DOHH2 (cell line): ENCODE data around the gene ANK3.

Experiments
- H3F3A ChIP-seq: fragments of 200-600 bp; sonication (generic), shearing (Covaris generic); 2 replicates; pipeline ENCODE4 v1.6.0; 2016; ENCODE audit warnings: antibody characterized with exemption, mild to moderate bottlenecking; ENCODE audit not compliant: control insufficient read depth, insufficient read depth
- H3K27ac ChIP-seq: fragments of 200-600 bp; sonication (generic); 2 replicates; pipeline ENCODE4 v1.5.1; 2014; ENCODE audit warnings: low read depth, mild to moderate bottlenecking, low read length, moderate library complexity
- H3K27me3 ChIP-seq: fragments of 200-600 bp; sonication (generic); 2 replicates; pipeline ENCODE4 v1.6.1; 2014; ENCODE audit warnings: mild to moderate bottlenecking, low read length, mixed read lengths; ENCODE audit not compliant: control insufficient read depth
- H3K36me3 ChIP-seq: fragments of 200-600 bp; sonication (generic); 2 replicates; pipeline ENCODE4 v1.6.1; 2014; ENCODE audit warnings: mild to moderate bottlenecking, low read length, moderate library complexity, mixed read lengths; ENCODE audit not compliant: control insufficient read depth
- H3K4me1 ChIP-seq: fragments of 200-600 bp; sonication (generic); 2 replicates; pipeline ENCODE4 v1.6.1; 2014; ENCODE audit warnings: mild to moderate bottlenecking, low read length, mixed read lengths; ENCODE audit not compliant: control insufficient read depth
- H3K4me2 ChIP-seq: fragments of 200-600 bp; sonication (generic); 2 replicates; pipeline ENCODE4 v1.6.0; 2014; ENCODE audit warnings: mild to moderate bottlenecking, low read length, moderate library complexity
- H3K4me3 ChIP-seq: fragments of 200-600 bp; sonication (generic); 2 replicates; pipeline ENCODE4 v1.5.1; 2014; ENCODE audit warnings: mild to moderate bottlenecking, low read length, mixed read lengths
- H3K79me2 ChIP-seq: fragments of 200-600 bp; sonication (generic); 2 replicates; pipeline ENCODE4 v1.6.1; 2014; ENCODE audit warnings: mild to moderate bottlenecking, low read length, mixed read lengths; ENCODE audit not compliant: control insufficient read depth
- H3K9me2 ChIP-seq: fragments of 200-600 bp; sonication (generic); replicated peaks from 2 replicates; pipeline ENCODE4 v1.6.1; 2014; ENCODE audit warnings: mild to moderate bottlenecking, low read length, mixed read lengths; ENCODE audit not compliant: control insufficient read depth
- H3K9me3 ChIP-seq: fragments of 200-600 bp; sonication (generic); 2 replicates; pipeline ENCODE4 v1.6.1; 2014; ENCODE audit warnings: antibody characterized with exemption, low read length, mixed read lengths; ENCODE audit not compliant: control insufficient read depth, insufficient read depth
- H4K20me1 ChIP-seq: fragments of 200-600 bp; sonication (generic); 2 replicates; pipeline ENCODE4 v1.6.0; 2014; ENCODE audit warnings: low read depth, mild to moderate bottlenecking, antibody characterized with exemption, low read length, moderate library complexity; ENCODE audit not compliant: control insufficient read depth, insufficient read depth
- CTCF ChIP-seq: fragments of 200-600 bp; sonication (generic); IDR thresholded peaks from one replicate; pipeline ENCODE4 v1.5.1; 2014; ENCODE audit warnings: antibody characterized with exemption, mild to moderate bottlenecking, low read depth, low read length; ENCODE audit not compliant: poor library complexity, severe bottlenecking
- EZH2phosphoT487 ChIP-seq: fragments of 200-600 bp; sonication (generic); IDR thresholded peaks from 2 replicates; pipeline ENCODE4 v1.6.1; 2017; ENCODE audit warnings: borderline replicate concordance, mild to moderate bottlenecking, antibody characterized with exemption, low read length, moderate library complexity, mixed read lengths

Gene ANK3

DNA sequence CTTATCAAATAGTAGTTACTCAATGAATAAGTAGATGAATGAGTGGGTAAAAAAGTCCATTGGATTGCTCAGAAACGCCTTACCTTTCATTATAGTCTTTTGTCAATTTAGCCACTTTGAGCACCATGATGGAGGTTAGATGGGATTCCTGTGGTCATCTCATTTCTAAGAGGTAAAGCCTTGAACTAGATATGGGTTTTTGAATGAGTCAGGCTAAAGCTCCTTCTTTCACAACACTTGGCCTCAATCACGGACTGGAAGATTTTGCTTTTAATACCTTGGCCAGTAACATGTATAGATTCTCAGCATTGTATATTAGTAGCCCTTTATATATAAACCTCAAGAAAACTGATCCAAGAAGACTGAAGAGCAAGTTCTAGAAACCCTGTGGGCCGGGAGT is 383.6 kb downstream of the ANK3 start:
- Histone ChIP-seq H3F3A (no peaks in the 10 kb centered on the region), H4K20me1 (no peaks in the 10 kb centered on the region), H3K27me3 (no peaks in the 10 kb centered on the region), H3K9me3 (no peaks in the 10 kb centered on the region), H3K4me1 (peaks cover 10% of the 10 kb centered on the region), H3K4me3 (no peak overlapping the region), H3K36me3 (no peaks in the 10 kb centered on the region), H3K79me2 (no peaks in the 10 kb centered on the region), H3K27ac (no peak overlapping the region), H3K9me2 (no peaks in the 10 kb centered on the region), H3K4me2 (no peak overlapping the region)
- TF ChIP-seq CTCF (no peak), EZH2phosphoT487 (no peak)

- TF ChIP-seq EZH2phosphoT487, result no peak
- TF ChIP-seq CTCF, result no peak
- Histone ChIP-seq H3K27me3 (no peaks in the 10 kb centered on the region), H3K9me2 (no peaks in the 10 kb centered on the region), H3K9me3 (no peaks in the 10 kb centered on the region), H3K4me3 (no peak overlapping the region), H3K27ac (no peak overlapping the region), H4K20me1 (no peaks in the 10 kb centered on the region), H3K4me2 (no peak overlapping the region), H3K36me3 (no peaks in the 10 kb centered on the region), H3K4me1 (no peaks in the 10 kb centered on the region), H3K79me2 (no peaks in the 10 kb centered on the region), H3F3A (no peaks in the 10 kb centered on the region)
These were observed 385.8 kb downstream of the ANK3 start for GRCh38 chr10:60003651-60004523.

GRCh38 chr10:60000747-60001146 is 388.9 kb downstream of the ANK3 start:
- H3K4me1 ChIP-seq, result no peaks in the 10 kb centered on the region
- TF ChIP-seq CTCF, result no peak
- TF ChIP-seq EZH2phosphoT487, result no peak
- H3F3A ChIP-seq, result no peaks in the 10 kb centered on the region
- no peaks in the 10 kb centered on the region for H3K36me3 ChIP-seq
- no peaks in the 10 kb centered on the region for H3K9me3 ChIP-seq
- H3K9me2 ChIP-seq, result no peaks in the 10 kb centered on the region
- H3K4me3 ChIP-seq, result no peak overlapping the region
- H3K79me2 ChIP-seq, result no peaks in the 10 kb centered on the region
- no peaks in the 10 kb centered on the region for H4K20me1 ChIP-seq
- H3K27me3 ChIP-seq, result no peaks in the 10 kb centered on the region
- no peak overlapping the region for H3K4me2 ChIP-seq
- H3K27ac ChIP-seq, result no peak overlapping the region
